GM10847 (cell line): ENCODE results near the gene ACE.

Experiments
- POLR2A ChIP-seq: IDR thresholded peaks from 2 replicates; pipeline ENCODE4 v1.6.1; 2011; ENCODE audit not compliant: insufficient read length; ENCODE audit errors: extremely low read depth

The ACE gene

GRCh38 chr17:63491977-63492618 lies 15.2 kb downstream of the ACE start:
- no peak for TF ChIP-seq POLR2A

GRCh38 chr17:63492940-63493339 lies 16.1 kb downstream of the ACE start:
- TF ChIP-seq POLR2A: no peak

- TF ChIP-seq POLR2A: no peak
These were observed 16.6 kb downstream of the ACE start for GRCh38 chr17:63493411-63493810.

GRCh38 chr17:63494300-63494928 lies 17.6 kb downstream of the ACE start:
- no peak for TF ChIP-seq POLR2A

- TF ChIP-seq POLR2A: no peak
These were observed 18.6 kb downstream of the ACE start for GRCh38 chr17:63495491-63495890.

GRCh38 chr17:63496177-63496576 lies 19.3 kb downstream of the ACE start:
- no peak for TF ChIP-seq POLR2A

GRCh38 chr17:63496663-63497400 lies 20.0 kb downstream of the ACE start:
- TF ChIP-seq POLR2A: no peak

GRCh38 chr17:63497708-63498483 lies 21.0 kb downstream of the ACE start:
- TF ChIP-seq POLR2A: no peak

GRCh38 chr17:63498626-63499195 lies 21.9 kb downstream of the ACE start:
- TF ChIP-seq POLR2A: no peak

- TF ChIP-seq POLR2A: no peak
These were observed 23.9 kb downstream of the ACE start for GRCh38 chr17:63500543-63501390.

GRCh38 chr17:63503341-63503705 lies 26.5 kb downstream of the ACE start:
- no peak for TF ChIP-seq POLR2A

GRCh38 chr17:63504261-63504660 lies 27.4 kb downstream of the ACE start:
- no peak for TF ChIP-seq POLR2A

- no peak for TF ChIP-seq POLR2A
These were observed 28.5 kb downstream of the ACE start for GRCh38 chr17:63505341-63505740.

GRCh38 chr17:63506627-63507026 lies 29.8 kb downstream of the ACE start:
- no peak for TF ChIP-seq POLR2A
